ENCODE measurements around the gene DIP2A. TPM values are rescaled to one million over a fixed set of nuclear protein-coding genes. Genes with fewer than 3 reads are reported as not detected.

The DIP2A gene
- total and polyA plus RNA-seq, 9 donors, result 20.5 to 40.3 (median 32.0) TPM

DNA sequence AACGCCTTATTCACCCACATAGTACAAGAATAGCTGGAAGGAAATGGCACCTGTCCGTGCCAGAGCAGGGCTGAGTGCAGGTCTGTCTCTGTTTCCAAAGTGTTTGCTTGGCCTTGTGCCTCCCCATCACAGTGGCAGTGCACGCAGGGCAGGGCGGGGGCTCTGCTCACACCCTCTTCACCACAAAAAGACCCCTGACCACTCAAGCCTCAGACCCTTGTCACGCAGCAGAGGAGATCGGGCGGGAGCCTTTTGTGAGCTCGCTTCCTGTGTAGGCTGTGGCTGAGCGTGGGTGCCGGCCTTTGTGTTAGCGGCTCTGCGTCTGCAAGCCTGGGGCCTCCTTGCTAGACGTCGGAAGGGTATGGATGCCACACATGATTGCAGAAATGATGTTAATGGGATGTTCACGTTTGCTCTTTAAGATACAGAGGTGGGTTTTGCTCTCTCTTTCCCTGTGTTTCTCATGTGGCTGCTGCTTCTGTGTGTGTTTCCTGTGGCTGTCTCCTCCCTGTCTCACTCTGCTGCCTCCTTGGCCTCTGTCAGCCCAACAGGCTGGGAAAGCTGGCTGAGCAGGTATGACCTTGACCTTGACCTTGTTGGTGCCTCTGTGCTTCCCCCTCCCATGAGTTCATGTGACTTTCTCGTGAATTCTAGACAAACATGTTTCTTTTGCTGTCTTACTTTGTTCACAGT is 100.7 kb downstream of the DIP2A start:
- no peak overlapping the region for H3K4me3 ChIP-seq
- WGBS, 3 donors, result 35 to 47% (median 46%) methylated on average over 16 of the region's 16 CpGs
- H3K36me3 ChIP-seq, result no peaks in the 10 kb centered on the region

DNA sequence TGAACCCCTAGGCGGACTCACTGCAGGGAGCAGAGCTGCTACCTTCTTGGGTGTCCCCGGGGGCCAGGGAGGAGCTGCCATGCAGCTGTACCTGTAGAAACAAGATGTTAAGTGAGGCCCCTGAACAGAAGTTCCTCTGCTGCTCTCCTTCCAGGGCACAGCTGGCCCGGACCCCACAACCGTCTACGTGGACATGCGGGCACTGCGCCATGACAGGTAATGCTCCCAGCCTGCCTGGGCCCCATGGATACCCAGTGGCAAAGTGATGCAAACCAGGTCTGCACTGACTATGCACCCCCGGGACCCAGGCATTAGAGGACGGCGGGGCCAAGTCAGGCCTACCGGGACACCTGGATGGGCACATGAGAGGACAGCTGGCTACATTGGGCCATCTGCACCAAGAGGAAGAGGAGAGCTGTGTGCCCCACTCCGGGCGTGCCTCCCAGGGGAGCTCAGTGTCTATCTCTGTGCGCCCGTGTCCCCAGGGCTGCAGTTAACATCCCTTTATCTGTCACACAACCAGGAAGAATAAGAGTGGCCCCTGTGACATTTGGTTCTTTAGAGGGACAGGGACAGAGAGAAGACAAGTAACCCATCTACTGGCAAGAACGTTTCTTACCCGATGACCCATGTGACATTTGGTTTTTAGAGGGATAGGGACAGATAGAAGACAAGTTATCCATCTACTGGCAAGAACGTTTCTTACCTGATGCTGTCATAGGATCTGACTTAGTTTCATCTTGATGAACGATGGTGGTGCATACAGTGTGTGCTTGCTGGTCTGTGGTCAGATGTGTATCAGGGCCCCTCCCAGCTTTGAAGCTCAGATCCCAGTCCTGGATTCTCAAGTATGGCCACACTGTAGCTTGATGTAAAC is 102.1 kb downstream of the DIP2A start:
- 78 to 91% (median 83%) methylated on average over 19 of the region's 19 CpGs for WGBS, 3 donors
- TF ChIP-seq POLR2A (IDR thresholded peaks at IDR 0.05), result no peak
- TF ChIP-seq, protein P1, sequence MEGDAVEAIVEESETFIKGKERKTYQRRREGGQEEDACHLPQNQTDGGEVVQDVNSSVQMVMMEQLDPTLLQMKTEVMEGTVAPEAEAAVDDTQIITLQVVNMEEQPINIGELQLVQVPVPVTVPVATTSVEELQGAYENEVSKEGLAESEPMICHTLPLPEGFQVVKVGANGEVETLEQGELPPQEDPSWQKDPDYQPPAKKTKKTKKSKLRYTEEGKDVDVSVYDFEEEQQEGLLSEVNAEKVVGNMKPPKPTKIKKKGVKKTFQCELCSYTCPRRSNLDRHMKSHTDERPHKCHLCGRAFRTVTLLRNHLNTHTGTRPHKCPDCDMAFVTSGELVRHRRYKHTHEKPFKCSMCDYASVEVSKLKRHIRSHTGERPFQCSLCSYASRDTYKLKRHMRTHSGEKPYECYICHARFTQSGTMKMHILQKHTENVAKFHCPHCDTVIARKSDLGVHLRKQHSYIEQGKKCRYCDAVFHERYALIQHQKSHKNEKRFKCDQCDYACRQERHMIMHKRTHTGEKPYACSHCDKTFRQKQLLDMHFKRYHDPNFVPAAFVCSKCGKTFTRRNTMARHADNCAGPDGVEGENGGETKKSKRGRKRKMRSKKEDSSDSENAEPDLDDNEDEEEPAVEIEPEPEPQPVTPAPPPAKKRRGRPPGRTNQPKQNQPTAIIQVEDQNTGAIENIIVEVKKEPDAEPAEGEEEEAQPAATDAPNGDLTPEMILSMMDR (IDR thresholded peaks at IDR 0.05), result no peak
- no peak for TF ChIP-seq EP300 (IDR thresholded peaks at IDR 0.05)
- Histone ChIP-seq H3K27ac (peak overlapping the region in 1 of 2 donors; percentile 54), H3K4me3 (no peak overlapping the region), H3K4me1 (ENCODE audit: insufficient read depth) (peaks cover 16% of the 10 kb centered on the region), H3K36me3 (no peaks in the 10 kb centered on the region), H3K27me3 (no peaks in the 10 kb centered on the region), H3K9me3 (no peaks in the 10 kb centered on the region)
- intact Hi-C loops (cut with DNase I), result no loop called here
- DNase-seq, result no peak

More for the DNA sequence above, 100.7 kb downstream of the DIP2A start:
- Histone ChIP-seq H3K27me3 (no peaks in the 10 kb centered on the region), H3K9me3 (no peaks in the 10 kb centered on the region), H3K27ac (peak overlapping the region; percentile 14 to 54), H3K4me1 (ENCODE audit: insufficient read depth) (peaks cover 16% of the 10 kb centered on the region)
- TF ChIP-seq EP300 (IDR thresholded peaks at IDR 0.05), result no peak
- peak in 2 of 5 donors; percentile 53 to 55 for DNase-seq
- intact Hi-C loops (cut with DNase I), result no loop called here

DNA sequence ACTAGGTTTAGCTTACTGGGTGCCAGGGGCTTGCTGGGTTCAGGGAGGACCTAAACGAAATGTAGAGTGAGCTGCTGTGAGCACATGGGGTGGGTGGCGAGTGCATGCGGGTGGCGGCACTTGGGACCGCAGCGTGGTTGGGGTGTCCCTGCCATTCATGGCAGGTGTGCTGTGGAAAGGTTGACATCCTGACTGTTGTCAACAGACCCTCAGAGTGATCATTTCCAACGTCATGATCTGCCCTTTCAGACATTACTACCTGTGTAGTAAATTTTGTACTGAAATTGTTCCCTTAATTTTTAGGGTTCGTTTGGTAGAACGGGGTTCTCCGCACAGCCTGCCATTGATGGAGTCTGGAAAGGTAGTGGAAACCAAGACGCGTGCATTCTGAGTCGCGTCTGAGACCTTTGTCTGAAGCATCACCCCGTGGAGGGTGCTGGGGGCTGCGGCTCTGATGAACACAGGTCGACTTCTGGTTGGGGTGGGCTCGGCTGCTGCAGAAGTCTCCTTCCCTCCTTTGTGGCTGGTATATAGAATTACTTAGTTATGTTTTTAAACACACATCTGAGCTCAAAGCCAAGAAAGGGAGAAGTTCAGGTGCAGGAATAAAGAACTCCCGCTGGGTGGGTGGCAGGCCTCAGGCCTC is 102.9 kb downstream of the DIP2A start:
- Histone ChIP-seq H3K36me3 (no peaks in the 10 kb centered on the region), H3K9me3 (no peaks in the 10 kb centered on the region), H3K27me3 (no peaks in the 10 kb centered on the region), H3K4me1 (ENCODE audit: insufficient read depth) (peaks cover 16% of the 10 kb centered on the region), H3K27ac (no peak overlapping the region), H3K4me3 (no peak overlapping the region)
- TF ChIP-seq, protein P1 (IDR thresholded peaks at IDR 0.05), result no peak
- no peak for TF ChIP-seq EP300 (IDR thresholded peaks at IDR 0.05)
- DNase-seq, result no peak
- intact Hi-C loops (cut with DNase I), result no loop called here
- WGBS, 3 donors, result 93 to 97% (median 94%) methylated on average over 19 of the region's 19 CpGs

DNA sequence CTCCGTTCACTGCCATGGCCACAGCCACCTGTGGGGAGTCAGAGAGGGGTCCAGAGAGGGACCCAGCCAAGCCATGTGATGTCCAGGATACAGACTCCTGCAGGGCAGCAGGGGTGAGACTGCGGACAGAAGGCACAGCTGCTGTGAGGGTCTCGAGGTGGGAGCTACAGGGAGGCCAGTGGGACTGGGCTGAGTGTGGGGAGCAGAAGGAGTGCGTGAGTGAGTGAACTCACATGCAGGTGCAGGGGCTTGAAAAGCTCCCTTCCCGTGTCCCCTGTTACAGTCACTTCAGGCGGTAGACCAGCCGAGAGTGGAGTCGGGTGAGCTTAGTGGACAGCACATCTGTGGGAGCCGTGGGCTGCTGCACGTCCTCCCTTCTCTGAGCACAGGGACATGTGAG is 103.8 kb downstream of the DIP2A start:
- 87 to 92% (median 89%) methylated on average over 10 of the region's 10 CpGs for WGBS, 3 donors
- Histone ChIP-seq H3K9me3 (no peaks in the 10 kb centered on the region), H3K27me3 (no peaks in the 10 kb centered on the region), H3K27ac (no peak overlapping the region), H3K36me3 (no peaks in the 10 kb centered on the region), H3K4me1 (ENCODE audit: insufficient read depth) (peaks cover 16% of the 10 kb centered on the region), H3K4me3 (no peak overlapping the region)
- DNase-seq, result peak in 1 of 5 donors; percentile 23
- TF ChIP-seq EP300 (IDR thresholded peaks at IDR 0.05), result no peak
- TF ChIP-seq, protein P1 (IDR thresholded peaks at IDR 0.05), result no peak
- no peak for TF ChIP-seq POLR2A (IDR thresholded peaks at IDR 0.05)
- intact Hi-C loops (cut with DNase I), result no loop called here

All from ovary (tissue), 9 donors.